ENCODE measurements around the gene SPATA19. TPM values are rescaled to one million over a fixed set of nuclear protein-coding genes. Genes with fewer than 3 reads are reported as not detected.

SPATA19 gene
- total and polyA plus RNA-seq, 4 experiments from 2014 or later, result not detected

DNA sequence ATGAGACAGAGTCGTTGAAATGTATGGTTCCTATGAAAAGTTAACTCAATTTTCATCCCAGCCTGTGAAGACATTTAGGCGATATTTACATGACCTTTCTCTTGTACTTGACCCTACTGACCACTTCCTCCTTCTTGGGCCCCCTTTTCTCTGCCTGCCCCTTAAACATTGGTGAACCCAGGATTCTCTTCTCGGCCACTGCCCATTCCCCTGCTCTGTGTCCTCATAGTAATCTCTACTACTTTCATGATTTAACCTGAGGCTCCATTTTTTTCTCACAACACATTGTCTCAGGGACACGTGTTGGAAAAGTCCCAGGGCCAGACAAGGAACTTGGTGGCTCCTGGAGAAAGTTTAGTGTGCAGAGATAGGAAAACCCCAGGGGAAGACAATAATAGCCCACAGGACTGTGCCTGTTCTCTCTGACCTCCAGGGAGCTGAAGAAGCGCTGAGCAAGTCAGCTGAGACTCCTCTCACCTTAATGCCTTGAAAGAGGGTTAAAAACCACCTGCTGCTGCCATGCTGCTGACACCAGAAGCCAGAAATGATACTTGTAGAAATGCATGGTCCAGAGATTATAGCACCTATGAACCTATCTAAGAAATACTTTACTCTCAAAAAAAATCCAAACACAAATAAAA is 42.5 kb upstream of the SPATA19 start:
- H3K27me3 Mint-ChIP-seq, result peaks cover 20 to 28% of the 10 kb centered on the region in 2 donors
- intact Hi-C loops (cut with micrococcal nuclease), result no loop called here

DNA sequence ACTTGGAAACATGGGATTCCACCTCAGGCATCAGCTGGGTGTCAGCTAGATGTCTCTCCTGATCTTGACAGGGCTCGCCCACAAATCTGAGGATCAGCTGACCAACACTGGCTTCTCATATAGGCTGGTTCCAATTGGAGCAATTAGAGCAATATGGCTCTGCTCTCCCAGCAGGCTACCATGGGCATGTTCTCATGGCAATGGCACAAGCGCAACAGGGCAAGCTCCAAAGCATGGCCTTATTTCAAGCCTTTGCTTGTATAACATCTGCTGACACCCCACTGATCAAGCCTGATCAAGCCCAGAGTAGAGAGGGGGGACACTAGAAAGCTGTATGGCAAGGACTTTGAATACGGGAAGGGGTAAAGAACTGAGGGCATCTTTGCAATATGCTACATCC is 40.7 kb upstream of the SPATA19 start:
- Histone ChIP-seq H3K4me3 (ENCODE audit: low read length in 2 of 2) (no peak overlapping the region), H3K4me1 (ENCODE audit: insufficient read depth, low read length) (no peaks in the 10 kb centered on the region), H3K27me3 (ENCODE audit: insufficient read depth, low read length) (no peaks in the 10 kb centered on the region), H3K27ac (ENCODE audit: low read depth, low read length) (no peak overlapping the region), H3K9me3 (ENCODE audit: control insufficient read depth in 1 of 2, low read length in 2 of 2) (no peaks in the 10 kb centered on the region), H3K36me3 (ENCODE audit: insufficient read depth, low read length) (no peaks in the 10 kb centered on the region)
- peaks cover 17 to 26% of the 10 kb centered on the region in 2 donors for H3K27me3 Mint-ChIP-seq
- ChIA-PET POLR2A (ENCODE audit: partially characterized antibody) (no interaction called here), CTCF (ENCODE audit: partially characterized antibody) (no interaction called here)
- peaks cover 2 to 21% (median 10%) of the 10 kb centered on the region in 8 donors for H3K9me3 Mint-ChIP-seq
- intact Hi-C loops (cut with micrococcal nuclease), result no loop called here
- no peaks in the 10 kb centered on the region for H3K36me3 Mint-ChIP-seq
- no peak for DNase-seq
- no peaks in the 10 kb centered on the region for H3K4me1 Mint-ChIP-seq
- no peak overlapping the region for H3K27ac Mint-ChIP-seq
- H3K4me3 Mint-ChIP-seq, result no peak overlapping the region

More for the DNA sequence above, 42.5 kb upstream of the SPATA19 start:
- no peaks in the 10 kb centered on the region for H3K4me1 ChIP-seq (ENCODE audit: insufficient read depth, low read length)
- no peaks in the 10 kb centered on the region for H3K36me3 ChIP-seq (ENCODE audit: insufficient read depth, low read length)
- DNase-seq, result no peak
- Mint-ChIP-seq H3K4me3 (no peak overlapping the region), H3K36me3 (no peaks in the 10 kb centered on the region), H3K9me3 (peaks cover 0 to 15% (median 4%) of the 10 kb centered on the region in 8 donors), H3K27ac (peak overlapping the region in 1 of 7 donors; percentile 20), H3K4me1 (no peaks in the 10 kb centered on the region)
- CTCF ChIA-PET (ENCODE audit: partially characterized antibody), result no interaction called here
- POLR2A ChIA-PET (ENCODE audit: partially characterized antibody), result no interaction called here
- no peaks in the 10 kb centered on the region for H3K27me3 ChIP-seq (ENCODE audit: insufficient read depth, low read length)
- no peak overlapping the region for H3K27ac ChIP-seq (ENCODE audit: low read depth, low read length)
- no peak overlapping the region for H3K4me3 ChIP-seq (ENCODE audit: low read length in 2 of 2)
- H3K9me3 ChIP-seq (ENCODE audit: control insufficient read depth in 1 of 2, low read length in 2 of 2), result no peaks in the 10 kb centered on the region

- Histone ChIP-seq H3K27me3 (ENCODE audit: insufficient read depth, low read length) (no peaks in the 10 kb centered on the region), H3K36me3 (ENCODE audit: insufficient read depth, low read length) (no peaks in the 10 kb centered on the region), H3K9me3 (ENCODE audit: control insufficient read depth in 1 of 2, low read length in 2 of 2) (no peaks in the 10 kb centered on the region), H3K27ac (ENCODE audit: low read depth, low read length) (no peak overlapping the region), H3K4me3 (ENCODE audit: low read length in 2 of 2) (no peak overlapping the region), H3K4me1 (ENCODE audit: insufficient read depth, low read length) (no peaks in the 10 kb centered on the region)
- Mint-ChIP-seq H3K36me3 (no peaks in the 10 kb centered on the region), H3K27me3 (peaks cover 3 to 7% of the 10 kb centered on the region in 2 donors), H3K9me3 (peaks cover 0 to 2% (median 0%) of the 10 kb centered on the region in 8 donors), H3K27ac (no peak overlapping the region), H3K4me1 (no peaks in the 10 kb centered on the region), H3K4me3 (no peak overlapping the region)
- ChIA-PET POLR2A (ENCODE audit: partially characterized antibody) (no interaction called here), CTCF (ENCODE audit: partially characterized antibody) (no interaction called here)
- no peak for DNase-seq
- intact Hi-C loops (cut with micrococcal nuclease), result no loop called here
These were observed 26.8 kb upstream of the SPATA19 start for GRCh38 chr11:133872160-133872559.

- Mint-ChIP-seq H3K27ac (no peak overlapping the region), H3K4me3 (no peak overlapping the region), H3K27me3 (peaks cover 14% of the 10 kb centered on the region in 2 donors), H3K4me1 (no peaks in the 10 kb centered on the region), H3K36me3 (no peaks in the 10 kb centered on the region), H3K9me3 (peaks cover 0 to 5% (median 0%) of the 10 kb centered on the region in 8 donors)
- intact Hi-C loops (cut with micrococcal nuclease), result no loop called here
- Histone ChIP-seq H3K4me3 (ENCODE audit: low read length in 2 of 2) (no peak overlapping the region), H3K27ac (ENCODE audit: low read depth, low read length) (no peak overlapping the region), H3K9me3 (ENCODE audit: control insufficient read depth in 1 of 2, low read length in 2 of 2) (no peaks in the 10 kb centered on the region), H3K36me3 (ENCODE audit: insufficient read depth, low read length) (no peaks in the 10 kb centered on the region), H3K4me1 (ENCODE audit: insufficient read depth, low read length) (no peaks in the 10 kb centered on the region), H3K27me3 (ENCODE audit: insufficient read depth, low read length) (no peaks in the 10 kb centered on the region)
- ChIA-PET CTCF (ENCODE audit: partially characterized antibody) (no interaction called here), POLR2A (ENCODE audit: partially characterized antibody) (no interaction called here)
- no peak for DNase-seq
These were observed 22.1 kb upstream of the SPATA19 start for GRCh38 chr11:133867456-133867855.

DNA sequence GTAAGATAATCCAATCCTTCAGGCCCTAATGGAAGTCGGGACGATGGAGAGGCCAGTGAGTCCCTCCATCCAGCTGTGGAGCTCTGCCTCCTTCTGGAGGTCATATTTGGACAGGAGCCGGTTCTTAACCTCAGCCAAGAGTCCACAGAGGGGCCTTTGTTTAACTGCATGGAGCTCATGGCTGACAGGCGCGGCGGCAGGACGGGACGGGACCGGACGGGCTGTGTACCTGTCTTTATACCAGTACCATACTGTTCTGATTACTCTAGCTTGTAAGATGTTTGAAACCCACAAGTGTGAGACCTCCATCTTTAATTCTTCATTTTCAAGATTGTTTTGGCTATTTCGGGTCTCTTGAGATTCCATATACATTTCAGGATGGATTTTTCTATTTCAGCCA is 20.2 kb upstream of the SPATA19 start:
- Mint-ChIP-seq H3K27me3 (peaks cover 14 to 22% of the 10 kb centered on the region in 2 donors), H3K9me3 (peaks cover 0 to 7% (median 0%) of the 10 kb centered on the region in 8 donors), H3K4me3 (no peak overlapping the region), H3K4me1 (no peaks in the 10 kb centered on the region), H3K36me3 (no peaks in the 10 kb centered on the region), H3K27ac (no peak overlapping the region)
- ChIA-PET POLR2A (ENCODE audit: partially characterized antibody) (no interaction called here), CTCF (ENCODE audit: partially characterized antibody) (no interaction called here)
- Histone ChIP-seq H3K27ac (ENCODE audit: low read depth, low read length) (no peak overlapping the region), H3K36me3 (ENCODE audit: insufficient read depth, low read length) (no peaks in the 10 kb centered on the region), H3K27me3 (ENCODE audit: insufficient read depth, low read length) (no peaks in the 10 kb centered on the region), H3K9me3 (ENCODE audit: control insufficient read depth in 1 of 2, low read length in 2 of 2) (no peaks in the 10 kb centered on the region), H3K4me3 (ENCODE audit: low read length in 2 of 2) (no peak overlapping the region), H3K4me1 (ENCODE audit: insufficient read depth, low read length) (no peaks in the 10 kb centered on the region)
- no peak for DNase-seq
- intact Hi-C loops (cut with micrococcal nuclease), result no loop called here

GRCh38 chr11:133864756-133865155 is 19.4 kb upstream of the SPATA19 start:
- no peaks in the 10 kb centered on the region for H3K27me3 ChIP-seq (ENCODE audit: insufficient read depth, low read length)
- H3K27ac Mint-ChIP-seq, result no peak overlapping the region
- H3K36me3 ChIP-seq (ENCODE audit: insufficient read depth, low read length), result no peaks in the 10 kb centered on the region
- H3K36me3 Mint-ChIP-seq, result no peaks in the 10 kb centered on the region
- H3K4me3 ChIP-seq (ENCODE audit: low read length in 2 of 2), result no peak overlapping the region
- H3K9me3 Mint-ChIP-seq, result peaks cover 0 to 7% (median 0%) of the 10 kb centered on the region in 8 donors
- H3K27ac ChIP-seq (ENCODE audit: low read depth, low read length), result no peak overlapping the region
- no peaks in the 10 kb centered on the region for H3K4me1 Mint-ChIP-seq
- H3K9me3 ChIP-seq (ENCODE audit: control insufficient read depth in 1 of 2, low read length in 2 of 2), result no peaks in the 10 kb centered on the region
- H3K4me1 ChIP-seq (ENCODE audit: insufficient read depth, low read length), result no peaks in the 10 kb centered on the region
- no peak overlapping the region for H3K4me3 Mint-ChIP-seq
- peaks cover 12 to 25% of the 10 kb centered on the region in 2 donors for H3K27me3 Mint-ChIP-seq
- ChIA-PET CTCF (ENCODE audit: partially characterized antibody) (no interaction called here), POLR2A (ENCODE audit: partially characterized antibody) (no interaction called here)
- no peak for DNase-seq
- intact Hi-C loops (cut with micrococcal nuclease), result no loop called here

- H3K36me3 ChIP-seq (ENCODE audit: insufficient read depth, low read length), result no peaks in the 10 kb centered on the region
- H3K27ac ChIP-seq (ENCODE audit: low read depth, low read length), result no peak overlapping the region
- CTCF ChIA-PET (ENCODE audit: partially characterized antibody), result no interaction called here
- POLR2A ChIA-PET (ENCODE audit: partially characterized antibody), result no interaction called here
- DNase-seq, result no peak
- H3K4me1 ChIP-seq (ENCODE audit: insufficient read depth, low read length), result no peaks in the 10 kb centered on the region
- intact Hi-C loops (cut with micrococcal nuclease), result no loop called here
- H3K36me3 Mint-ChIP-seq, result no peaks in the 10 kb centered on the region
- H3K9me3 Mint-ChIP-seq, result peaks cover 0 to 5% (median 0%) of the 10 kb centered on the region in 8 donors
- H3K4me1 Mint-ChIP-seq, result no peaks in the 10 kb centered on the region
- no peaks in the 10 kb centered on the region for H3K9me3 ChIP-seq (ENCODE audit: control insufficient read depth in 1 of 2, low read length in 2 of 2)
- no peak overlapping the region for H3K27ac Mint-ChIP-seq
- H3K27me3 ChIP-seq (ENCODE audit: insufficient read depth, low read length), result no peaks in the 10 kb centered on the region
- no peak overlapping the region for H3K4me3 Mint-ChIP-seq
- no peak overlapping the region for H3K4me3 ChIP-seq (ENCODE audit: low read length in 2 of 2)
- H3K27me3 Mint-ChIP-seq, result peaks cover 24 to 43% of the 10 kb centered on the region in 2 donors
These were observed 14.8 kb upstream of the SPATA19 start for GRCh38 chr11:133860151-133860550.

Measured in CD4-positive, alpha-beta memory T cell (primary cell).